Nephron progenitor cell (in vitro differentiated cells): ENCODE data around the gene BIN1.

Source experiments
- DNase-seq: peaks from one replicate; pipeline ENCODE4 v3.0.0; 2021
- H3K27ac Mint-ChIP-seq: 2 replicates; pipeline ENCODE4 v1.8.0; 2021; ENCODE audit warnings: mild to moderate bottlenecking, moderate library complexity, mixed read lengths
- H3K27me3 Mint-ChIP-seq: 2 replicates; pipeline ENCODE4 v1.8.0; 2021; ENCODE audit warnings: mild to moderate bottlenecking, low read depth, mixed read lengths; ENCODE audit not compliant: poor library complexity
- H3K36me3 Mint-ChIP-seq: 2 replicates; pipeline ENCODE4 v1.8.0; 2021; ENCODE audit warnings: low read depth, mixed read lengths
- H3K4me1 Mint-ChIP-seq: 2 replicates; pipeline ENCODE4 v1.8.0; 2021; ENCODE audit warnings: mixed read lengths
- H3K4me3 Mint-ChIP-seq: 2 replicates; pipeline ENCODE4 v1.8.0; 2021; ENCODE audit warnings: mild to moderate bottlenecking, moderate library complexity, mixed read lengths
- H3K9me3 Mint-ChIP-seq: 2 replicates; pipeline ENCODE4 v1.8.0; 2021; ENCODE audit warnings: mild to moderate bottlenecking, moderate library complexity, mixed read lengths
- CTCF ChIP-seq: fragments of 200-600 bp; sonication (generic); IDR thresholded peaks from 2 replicates; pipeline ENCODE4 v1.5.0; 2021; ENCODE audit warnings: antibody characterized with exemption

Gene BIN1

GRCh38 chr2:127048969-127049897, 57.7 kb downstream of the BIN1 start:
- H3K4me1 Mint-ChIP-seq = peaks cover 12% of the 10 kb centered on the region
- no peak overlapping the region for H3K27ac Mint-ChIP-seq
- H3K36me3 Mint-ChIP-seq = no peaks in the 10 kb centered on the region
- no peak overlapping the region for H3K4me3 Mint-ChIP-seq
- no peaks in the 10 kb centered on the region for H3K27me3 Mint-ChIP-seq
- no peak for DNase-seq
- no peak for TF ChIP-seq CTCF
- H3K9me3 Mint-ChIP-seq = no peaks in the 10 kb centered on the region

GRCh38 chr2:127048618-127048935, 58.4 kb downstream of the BIN1 start:
- no peak for DNase-seq
- H3K4me1 Mint-ChIP-seq = peaks cover 12% of the 10 kb centered on the region
- H3K27ac Mint-ChIP-seq = no peak overlapping the region
- no peaks in the 10 kb centered on the region for H3K36me3 Mint-ChIP-seq
- no peak for TF ChIP-seq CTCF
- no peaks in the 10 kb centered on the region for H3K9me3 Mint-ChIP-seq
- no peaks in the 10 kb centered on the region for H3K27me3 Mint-ChIP-seq
- H3K4me3 Mint-ChIP-seq = no peak overlapping the region

GRCh38 chr2:127047716-127048617, 59.0 kb downstream of the BIN1 start:
- Mint-ChIP-seq H3K4me1 (peaks cover 12% of the 10 kb centered on the region), H3K36me3 (no peaks in the 10 kb centered on the region), H3K27me3 (no peaks in the 10 kb centered on the region), H3K9me3 (no peaks in the 10 kb centered on the region), H3K4me3 (no peak overlapping the region), H3K27ac (no peak overlapping the region)
- no peak for TF ChIP-seq CTCF
- no peak for DNase-seq

GRCh38 chr2:127047054-127047453, 59.9 kb downstream of the BIN1 start:
- Mint-ChIP-seq H3K36me3 (no peaks in the 10 kb centered on the region), H3K4me3 (no peak overlapping the region), H3K27ac (no peak overlapping the region), H3K27me3 (no peaks in the 10 kb centered on the region), H3K9me3 (no peaks in the 10 kb centered on the region), H3K4me1 (peaks cover 12% of the 10 kb centered on the region)
- no peak for DNase-seq
- no peak for TF ChIP-seq CTCF

GRCh38 chr2:127046579-127046978, 60.4 kb downstream of the BIN1 start:
- Mint-ChIP-seq H3K4me3 (no peak overlapping the region), H3K27me3 (no peaks in the 10 kb centered on the region), H3K4me1 (peaks cover 16% of the 10 kb centered on the region), H3K27ac (no peak overlapping the region), H3K9me3 (no peaks in the 10 kb centered on the region), H3K36me3 (no peaks in the 10 kb centered on the region)
- no peak for TF ChIP-seq CTCF
- DNase-seq = no peak
